K562 (cell line): Measurements from ENCODE around the gene RDH16. TPM values are rescaled to one million over a fixed set of nuclear protein-coding genes. Genes with fewer than 3 reads are reported as not detected.

Source experiments
- ATAC-seq: fragments of 200-7000 bp; cut with Tn5 transposase; 3 replicates; pipeline ENCODE4 v1.9.1; 2020; ENCODE audit warnings: moderate library complexity
- BruUV-seq: library from RNA; stranded (reverse); fragments of 400-500 nt; replicated peaks from 2 replicates; lab custom pipeline; 2021; lab: Mats Ljungman, UMichigan
- CTCF ChIA-PET: fragments of 300-600 bp; formaldehyde crosslinking; extraction: SDS; loops from one replicate; lab custom pipeline; 2021; ENCODE audit warnings: low intra/inter-chr PET ratio; lab: Yijun Ruan, JAX
- POLR2A ChIA-PET: fragments of 300-600, 350-650 bp; sonication (Branson Sonifier 250); formaldehyde crosslinking; extraction: SDS; loops from one replicate; lab custom pipeline; 2021; ENCODE audit warnings: antibody characterized with exemption, inconsistent platforms; lab: Yijun Ruan, JAX
- DNase-seq, 4 experiments: peaks; one replicate each; pipeline versions ENCODE4 v3.0.0 to v3.0.0-alpha.2; 2011 to 2018; ENCODE audit warnings: low spot score in 3 of 4, mixed read lengths in 3 of 4; ENCODE audit errors: extremely low read depth in 1 of 4
- FAIRE-seq: peaks from 2 replicates; lab custom pipeline; 2011; peaks lifted over from hg19 to GRCh38; lab: Jason Lieb, UNC
- H2AFZ ChIP-seq: 2 replicates; pipeline ENCODE4 v1.6.0; 2011; ENCODE audit warnings: low read depth, low read length, control low read depth, inconsistent platforms
- H3K27ac ChIP-seq: fragments of 200-600 bp; 3 replicates; pipeline ENCODE4 v1.8.0; 2011; ENCODE audit warnings: low read depth, mild to moderate bottlenecking, control low read depth, inconsistent platforms, low read length, moderate library complexity, mixed read lengths; ENCODE audit errors: extremely low read depth
- H3K27me3 ChIP-seq, 2 experiments: fragments of 300-600 bp in 1 of 2; 2 replicates in 1 of 2; 3 replicates in 1 of 2; pipeline versions ENCODE4 v1.6.0 to v1.8.0; 2011; ENCODE audit warnings: inconsistent platforms in 2 of 2, low read length in 2 of 2, mild to moderate bottlenecking in 1 of 2, mixed read lengths in 1 of 2, moderate library complexity in 1 of 2; ENCODE audit not compliant: control insufficient read depth in 2 of 2, insufficient read depth in 2 of 2
- H3K36me3 ChIP-seq: fragments of 300-600 bp; 3 replicates; pipeline ENCODE4 v1.8.0; 2011; ENCODE audit warnings: mild to moderate bottlenecking, low read length, inconsistent platforms; ENCODE audit not compliant: control insufficient read depth, insufficient read depth
- H3K4me1 ChIP-seq, 2 experiments: fragments of 200-600 bp in 1 of 2; replicated peaks in 1 of 2; 2 replicates in 1 of 2; 3 replicates in 1 of 2; pipeline versions ENCODE4 v1.5.1 to v1.8.0; 2011; ENCODE audit warnings: inconsistent platforms in 2 of 2, low read length in 2 of 2, mild to moderate bottlenecking in 1 of 2, mixed read lengths in 1 of 2, moderate library complexity in 1 of 2; ENCODE audit not compliant: control insufficient read depth in 2 of 2, insufficient read depth in 2 of 2
- H3K4me2 ChIP-seq: 2 replicates; pipeline ENCODE4 v1.6.1; 2011; ENCODE audit warnings: low read length, control low read depth, inconsistent platforms, mixed read lengths; ENCODE audit not compliant: insufficient read depth
- H3K4me3 ChIP-seq: fragments of 200-600 bp; sonication (generic), shearing (Covaris generic); 2 replicates; pipeline ENCODE4 v1.5.1; 2016; ENCODE audit warnings: control low read depth, inconsistent platforms
- H3K79me2 ChIP-seq: fragments of 200-600 bp; 3 replicates; pipeline ENCODE4 v1.8.0; 2011; ENCODE audit warnings: low read length, inconsistent platforms; ENCODE audit not compliant: control insufficient read depth, insufficient read depth
- H3K9ac ChIP-seq, 2 experiments: 2 replicates each; pipeline versions ENCODE4 v1.6.0 to v1.6.1; 2011; ENCODE audit warnings: low read depth in 2 of 2, low read length in 2 of 2, control low read depth in 1 of 2, inconsistent platforms in 1 of 2, mild to moderate bottlenecking in 1 of 2, mixed read lengths in 1 of 2; ENCODE audit not compliant: insufficient read depth in 1 of 2
- H3K9me1 ChIP-seq: one replicate; pipeline ENCODE4 v1.6.0; 2011; ENCODE audit warnings: inconsistent platforms, mild to moderate bottlenecking, low read length, moderate library complexity; ENCODE audit not compliant: control insufficient read depth, insufficient read depth
- H3K9me3 ChIP-seq: replicated peaks from 2 replicates; pipeline ENCODE4 v1.5.1; 2011; ENCODE audit warnings: low read depth, low read length, inconsistent platforms; ENCODE audit not compliant: control insufficient read depth, insufficient read depth
- H4K20me1 ChIP-seq: replicated peaks from 2 replicates; pipeline ENCODE4 v1.6.1; 2011; ENCODE audit warnings: low read length, inconsistent platforms, mixed read lengths; ENCODE audit not compliant: control insufficient read depth, insufficient read depth
- CREM ChIP-seq: IDR thresholded peaks from 2 replicates; pipeline ENCODE4 v1.6.1; 2014; ENCODE audit warnings: antibody characterized with exemption, low read depth
- ELF4 ChIP-seq: fragments of 450-650 bp; formaldehyde crosslinking; IDR thresholded peaks from 2 replicates; pipeline ENCODE4 v1.4.0; 2022; ENCODE audit warnings: missing genetic modification characterization
- IFI16 ChIP-seq: fragments of 250-450 bp; sonication (Bioruptor Pico); IDR thresholded peaks from 2 replicates; pipeline ENCODE4 v2.1.2; 2022; ENCODE audit warnings: mild to moderate bottlenecking, inconsistent platforms
- KDM5B ChIP-seq: fragments of 200-600 bp; sonication (generic); IDR thresholded peaks from 2 replicates; pipeline ENCODE4 v1.6.1; 2012; ENCODE audit warnings: low read depth, mild to moderate bottlenecking, moderate library complexity, low read length, control low read depth, inconsistent platforms; ENCODE audit not compliant: insufficient replicate concordance
- MTA3 ChIP-seq: fragments of 450-650 bp; formaldehyde crosslinking; IDR thresholded peaks from 2 replicates; pipeline ENCODE4 v1.6.1; 2017; ENCODE audit warnings: mild to moderate bottlenecking, borderline replicate concordance
- NFRKB ChIP-seq: fragments of 450-650 bp; IDR thresholded peaks from 2 replicates; pipeline ENCODE4 v1.6.1; 2016; ENCODE audit warnings: low read depth
- NR4A1 ChIP-seq, 2 experiments: fragments of 250-450 bp in 1 of 2; fragments of 450-650 bp in 1 of 2; sonication (Bioruptor Pico) in 1 of 2; IDR thresholded peaks; 2 replicates each; pipeline versions ENCODE4 v1.4.0 to v1.6.1; 2016 to 2020; ENCODE audit warnings: mild to moderate bottlenecking in 2 of 2, missing compliant biosample characterization in 1 of 2, missing genetic modification characterization in 1 of 2, moderate library complexity in 1 of 2
- RCOR1 ChIP-seq, 2 experiments: IDR thresholded peaks; 2 replicates each; pipeline ENCODE4 v1.6.1; 2012; ENCODE audit warnings: low read depth in 2 of 2, low read length in 2 of 2, borderline replicate concordance in 1 of 2, improper control_type of control experiment in 1 of 2
- ZBTB17 ChIP-seq: fragments of 450-650 bp; formaldehyde crosslinking; IDR thresholded peaks from 2 replicates; pipeline ENCODE4 v1.4.0; 2020; ENCODE audit warnings: mild to moderate bottlenecking
- ZFP1 ChIP-seq: fragments of 450-650 bp; formaldehyde crosslinking; IDR thresholded peaks from 2 replicates; pipeline ENCODE4 v1.4.0; 2020; ENCODE audit warnings: mild to moderate bottlenecking, mixed read lengths
- ZNF184 ChIP-seq: sonication (generic); formaldehyde crosslinking; IDR thresholded peaks from 2 replicates; pipeline ENCODE4 v1.5.0; 2020; ENCODE audit warnings: missing genetic modification reagents
- ZNF197 ChIP-seq: fragments of 200-800 bp; sonication (Bioruptor generic); IDR thresholded peaks from 2 replicates; pipeline ENCODE4 v1.6.1; 2016; ENCODE audit warnings: low read depth, missing genetic modification characterization, missing compliant biosample characterization
- WGBS: fragments of 100-300 bp; shearing (Covaris generic); methylation state at CpG from one replicate; pipeline ENCODE4 v1.1.6; 2016; ENCODE audit warnings: low coverage, mixed read lengths; ENCODE audit not compliant: insufficient coverage; ENCODE audit errors: missing lambda C conversion rate; 5-methylcytosine and 5-hydroxymethylcytosine counted together
- in situ Hi-C: fragments of 300-500 bp; cut with MboI; formaldehyde crosslinking; loops from 4 replicates; pipeline ENCODE4 v1.15.0; 2018; ENCODE audit warnings: inconsistent platforms, mixed read lengths
- intact Hi-C: fragments of 100-400 bp; cut with micrococcal nuclease; formaldehyde crosslinking; loops from 2 replicates; pipeline ENCODE4 v1.14.2; 2022
- polyA plus RNA-seq, 8 experiments: library from polyadenylated mRNA; depleted of rRNA in 4 of 8; stranded (reverse) in 5 of 8; unstranded in 3 of 8; fragments of >200 nt; fragmentation: Nextera tagmentation in 2 of 8; fragmentation: Illumina TruSeq in 1 of 8; extraction: Ambion mirVana in 2 of 8; extraction: Trizol in 1 of 8; gene quantifications; 2 replicates each; pipeline versions ENCODE4 v1.2.1 to v1.2.3, GENCODE V29; 2011 to 2014; ENCODE audit warnings: inconsistent platforms in 1 of 8, missing spikeins in 1 of 8
- total RNA-seq, 7 experiments: library from RNA; depleted of rRNA in 6 of 7; stranded (reverse); fragments of >200 nt in 6 of 7; fragmentation: Illumina TruSeq in 2 of 7; extraction: Trizol in 2 of 7; gene quantifications; 2 replicates each; pipeline versions ENCODE4 v1.2.1 to v1.2.3, GENCODE V29; 2011 to 2021; ENCODE audit warnings: low replicate concordance in 1 of 7
- TF ChIP-seq, protein P1 (sequence below): fragments of 450-650 bp; IDR thresholded peaks from one replicate; pipeline ENCODE4 v1.6.1; 2018; ENCODE audit warnings: mild to moderate bottlenecking, moderate library complexity; ENCODE audit not compliant: partially characterized antibody
- TF ChIP-seq, protein P2 (sequence below), 2 experiments: IDR thresholded peaks; 2 replicates each; pipeline ENCODE4 v1.6.1; 2012; ENCODE audit warnings: improper control_type of control experiment in 2 of 2, low read depth in 2 of 2, low read length in 2 of 2, borderline replicate concordance in 1 of 2
- TF ChIP-seq, protein P3 (sequence below), 2 experiments: fragments of 450-650 bp; conservative IDR thresholded peaks; 2 replicates each; pipeline ENCODE4 v1.6.1; 2017; ENCODE audit warnings: mild to moderate bottlenecking in 2 of 2, moderate library complexity in 2 of 2

RDH16 gene
- total and polyA plus RNA-seq, 9 of the 15 experiments (the other 6 are each of a cell fraction or from before 2014, with no cell fraction given): 0.11 to 0.52 (median 0.22) TPM; not detected in 1

DNA sequence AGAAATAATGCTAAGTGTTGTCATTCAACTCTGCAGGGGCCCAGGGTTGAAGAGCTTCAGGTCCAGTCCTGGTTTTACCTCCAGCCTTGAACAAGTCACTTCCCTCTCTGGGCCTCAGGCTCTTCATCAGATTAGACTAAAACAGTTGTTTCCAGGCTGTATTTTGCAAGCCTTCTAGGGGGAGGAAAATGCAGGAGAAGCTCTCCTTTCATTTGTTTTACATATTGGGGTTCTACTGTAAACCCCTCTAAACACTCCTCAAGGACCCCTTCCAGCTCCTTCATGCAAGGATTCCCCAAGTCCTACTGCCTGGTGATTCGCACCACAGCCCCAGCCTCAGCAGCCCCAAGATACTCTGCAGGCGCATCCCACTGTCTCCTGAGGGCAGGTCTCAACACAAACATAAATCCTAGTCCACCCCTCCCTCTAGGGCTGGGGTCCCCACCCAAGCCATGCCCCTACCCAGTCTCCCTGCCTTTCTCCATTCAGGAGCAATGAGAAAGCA, 25.9 kb downstream of the RDH16 start:
- BruUV-seq: no TSS peak
- 5% methylated on average over 2 of the region's 2 CpGs for WGBS
- peak; percentile 70 to 92 (median 74) for DNase-seq
- CTCF ChIA-PET: no interaction called here
- FAIRE-seq: peak; percentile 94
- no peaks in the 10 kb centered on the region for H3K27me3 ChIP-seq
- H3K4me3 ChIP-seq: peak overlapping the region; percentile 24; the same call in 1 of the 2 replicates
- in situ Hi-C loops (no loop called here), intact Hi-C loops (loop anchor here (1.0 to 5.0 kb wide), 2 partner anchors 56 to 91 kb away; no protein-coding TSS in a partner anchor)
- no peaks in the 10 kb centered on the region for H3K36me3 ChIP-seq
- peaks cover 34 to 46% of the 10 kb centered on the region in 2 experiments for H3K4me1 ChIP-seq
- peak; percentile 93 for ATAC-seq
- H3K79me2 ChIP-seq: no peaks in the 10 kb centered on the region
- H3K27ac ChIP-seq: peak overlapping the region; percentile 82
- H2AFZ ChIP-seq: peak overlapping the region; percentile 79
- POLR2A ChIA-PET: interaction anchor here (0.6 kb wide), 1 partner anchor 56 kb away, joined by 3 read pairs; no protein-coding TSS in a partner anchor
- no peaks in the 10 kb centered on the region for H4K20me1 ChIP-seq
- no peaks in the 10 kb centered on the region for H3K9me1 ChIP-seq
- peak overlapping the region; percentile 69 to 82; a peak in 3 of 4 replicates for H3K9ac ChIP-seq
- H3K9me3 ChIP-seq: no peaks in the 10 kb centered on the region
- H3K4me2 ChIP-seq: peak overlapping the region; percentile 82
- TF ChIP-seq ZBTB17 (CRISPR knock-in tag): 0 out of 2 replicates have a peak, but pooled peaks have one; percentile 33
- TF ChIP-seq IFI16 (CRISPR knock-in tag): no peak
- TF ChIP-seq, protein P1, sequence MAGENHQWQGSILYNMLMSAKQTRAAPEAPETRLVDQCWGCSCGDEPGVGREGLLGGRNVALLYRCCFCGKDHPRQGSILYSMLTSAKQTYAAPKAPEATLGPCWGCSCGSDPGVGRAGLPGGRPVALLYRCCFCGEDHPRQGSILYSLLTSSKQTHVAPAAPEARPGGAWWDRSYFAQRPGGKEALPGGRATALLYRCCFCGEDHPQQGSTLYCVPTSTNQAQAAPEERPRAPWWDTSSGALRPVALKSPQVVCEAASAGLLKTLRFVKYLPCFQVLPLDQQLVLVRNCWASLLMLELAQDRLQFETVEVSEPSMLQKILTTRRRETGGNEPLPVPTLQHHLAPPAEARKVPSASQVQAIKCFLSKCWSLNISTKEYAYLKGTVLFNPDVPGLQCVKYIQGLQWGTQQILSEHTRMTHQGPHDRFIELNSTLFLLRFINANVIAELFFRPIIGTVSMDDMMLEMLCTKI: no peak
- TF ChIP-seq NR4A1 (CRISPR knock-in tag; IDR thresholded peaks at IDR 0.05): no peak
- no peak for TF ChIP-seq NR4A1 (tag; IDR thresholded peaks at IDR 0.05)
- TF ChIP-seq, protein P2, sequence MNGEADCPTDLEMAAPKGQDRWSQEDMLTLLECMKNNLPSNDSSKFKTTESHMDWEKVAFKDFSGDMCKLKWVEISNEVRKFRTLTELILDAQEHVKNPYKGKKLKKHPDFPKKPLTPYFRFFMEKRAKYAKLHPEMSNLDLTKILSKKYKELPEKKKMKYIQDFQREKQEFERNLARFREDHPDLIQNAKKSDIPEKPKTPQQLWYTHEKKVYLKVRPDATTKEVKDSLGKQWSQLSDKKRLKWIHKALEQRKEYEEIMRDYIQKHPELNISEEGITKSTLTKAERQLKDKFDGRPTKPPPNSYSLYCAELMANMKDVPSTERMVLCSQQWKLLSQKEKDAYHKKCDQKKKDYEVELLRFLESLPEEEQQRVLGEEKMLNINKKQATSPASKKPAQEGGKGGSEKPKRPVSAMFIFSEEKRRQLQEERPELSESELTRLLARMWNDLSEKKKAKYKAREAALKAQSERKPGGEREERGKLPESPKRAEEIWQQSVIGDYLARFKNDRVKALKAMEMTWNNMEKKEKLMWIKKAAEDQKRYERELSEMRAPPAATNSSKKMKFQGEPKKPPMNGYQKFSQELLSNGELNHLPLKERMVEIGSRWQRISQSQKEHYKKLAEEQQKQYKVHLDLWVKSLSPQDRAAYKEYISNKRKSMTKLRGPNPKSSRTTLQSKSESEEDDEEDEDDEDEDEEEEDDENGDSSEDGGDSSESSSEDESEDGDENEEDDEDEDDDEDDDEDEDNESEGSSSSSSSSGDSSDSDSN (IDR thresholded peaks at IDR 0.05; ENCODE audit: borderline replicate concordance in 1 of 2, low read depth in 2 of 2, low read length in 2 of 2): no peak
- TF ChIP-seq, protein P3, sequence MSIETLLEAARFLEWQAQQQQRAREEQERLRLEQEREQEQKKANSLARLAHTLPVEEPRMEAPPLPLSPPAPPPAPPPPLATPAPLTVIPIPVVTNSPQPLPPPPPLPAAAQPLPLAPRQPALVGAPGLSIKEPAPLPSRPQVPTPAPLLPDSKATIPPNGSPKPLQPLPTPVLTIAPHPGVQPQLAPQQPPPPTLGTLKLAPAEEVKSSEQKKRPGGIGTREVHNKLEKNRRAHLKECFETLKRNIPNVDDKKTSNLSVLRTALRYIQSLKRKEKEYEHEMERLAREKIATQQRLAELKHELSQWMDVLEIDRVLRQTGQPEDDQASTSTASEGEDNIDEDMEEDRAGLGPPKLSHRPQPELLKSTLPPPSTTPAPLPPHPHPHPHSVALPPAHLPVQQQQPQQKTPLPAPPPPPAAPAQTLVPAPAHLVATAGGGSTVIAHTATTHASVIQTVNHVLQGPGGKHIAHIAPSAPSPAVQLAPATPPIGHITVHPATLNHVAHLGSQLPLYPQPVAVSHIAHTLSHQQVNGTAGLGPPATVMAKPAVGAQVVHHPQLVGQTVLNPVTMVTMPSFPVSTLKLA (conservative IDR thresholded peaks at IDR 0.05): peak in 1 of 2 experiments; percentile 34; a peak in 1 of 4 replicates
- TF ChIP-seq ZNF184 (CRISPR knock-in tag): no peak
- TF ChIP-seq NFRKB: peak; percentile 94
- TF ChIP-seq ELF4 (CRISPR knock-in tag): no peak
- TF ChIP-seq ZNF197 (CRISPR knock-in tag): peak; percentile 52; the same call in 1 of the 2 replicates
- TF ChIP-seq MTA3: peak; percentile 14; the same call in 1 of the 2 replicates
- no peak for TF ChIP-seq ZFP1 (CRISPR knock-in tag)
- TF ChIP-seq KDM5B: no peak
- TF ChIP-seq CREM: peak; percentile 59
- peak in 1 of 2 experiments; percentile 74; a peak in 2 of 4 replicates for TF ChIP-seq RCOR1 (IDR thresholded peaks at IDR 0.05; ENCODE audit: borderline replicate concordance in 1 of 2, low read depth in 2 of 2, low read length in 2 of 2)
